HepG2 (cell line): ENCODE data around the gene FBXW4. TPM values are rescaled to one million over a fixed set of nuclear protein-coding genes. Genes with fewer than 3 reads are reported as not detected.

Experiments
- CEBPG ChIP-seq: IDR thresholded peaks from 2 replicates; pipeline ENCODE4 v1.6.1; 2016
- IRF1 ChIP-seq: sonication (generic); formaldehyde crosslinking; IDR thresholded peaks from 2 replicates; pipeline ENCODE4 v1.4.0; 2020; ENCODE audit warnings: low read depth, mild to moderate bottlenecking, missing genetic modification reagents
- MAX ChIP-seq: IDR thresholded peaks from 2 replicates; pipeline ENCODE4 v1.6.1; 2012; ENCODE audit warnings: inconsistent platforms
- MTF1 ChIP-seq: sonication (generic); formaldehyde crosslinking; IDR thresholded peaks from 2 replicates; pipeline ENCODE4 v1.5.0; 2020; ENCODE audit warnings: missing genetic modification reagents
- MYC ChIP-seq: sonication (generic); formaldehyde crosslinking; IDR thresholded peaks from 2 replicates; pipeline ENCODE4 v1.9.0; 2021; ENCODE audit warnings: missing genetic modification reagents, borderline replicate concordance
- REL ChIP-seq: sonication (generic); formaldehyde crosslinking; conservative IDR thresholded peaks from 2 replicates; pipeline ENCODE4 v1.8.0; 2022; ENCODE audit warnings: mild to moderate bottlenecking, missing genetic modification reagents, moderate library complexity
- SALL1 ChIP-seq: sonication (generic); formaldehyde crosslinking; IDR thresholded peaks from 2 replicates; pipeline ENCODE4 v1.8.0; 2022; ENCODE audit warnings: mild to moderate bottlenecking, missing genetic modification reagents
- SETDB1 ChIP-seq: sonication (generic); formaldehyde crosslinking; IDR thresholded peaks from 2 replicates; pipeline ENCODE4 v1.5.1; 2020; ENCODE audit warnings: missing genetic modification reagents, mild to moderate bottlenecking, borderline replicate concordance
- SMYD3 ChIP-seq: sonication (generic); formaldehyde crosslinking; IDR thresholded peaks from 2 replicates; pipeline ENCODE4 v1.8.1; 2023; ENCODE audit warnings: mild to moderate bottlenecking, missing genetic modification reagents
- SP4 ChIP-seq: sonication (generic); formaldehyde crosslinking; IDR thresholded peaks from 2 replicates; pipeline ENCODE4 v1.8.1; 2023; ENCODE audit warnings: mild to moderate bottlenecking, missing genetic modification reagents
- TFDP2 ChIP-seq: sonication (generic); formaldehyde crosslinking; IDR thresholded peaks from 2 replicates; pipeline ENCODE4 v1.4.0; 2020; ENCODE audit warnings: missing genetic modification reagents
- THRA ChIP-seq: sonication (generic); formaldehyde crosslinking; IDR thresholded peaks from 2 replicates; pipeline ENCODE4 v1.4.0; 2020; ENCODE audit warnings: missing genetic modification reagents, borderline replicate concordance
- YEATS2 ChIP-seq: sonication (generic); formaldehyde crosslinking; IDR thresholded peaks from 2 replicates; pipeline ENCODE4 v1.4.0; 2020; ENCODE audit warnings: missing genetic modification reagents, borderline replicate concordance
- ZBTB46 ChIP-seq: sonication (generic); formaldehyde crosslinking; IDR thresholded peaks from 2 replicates; pipeline ENCODE4 v1.4.0; 2020; ENCODE audit warnings: mild to moderate bottlenecking, missing genetic modification reagents, borderline replicate concordance
- ZC3H4 ChIP-seq: sonication (generic); formaldehyde crosslinking; IDR thresholded peaks from 2 replicates; pipeline ENCODE4 v1.4.0; 2020; ENCODE audit warnings: missing genetic modification reagents, borderline replicate concordance
- ZFP82 ChIP-seq: sonication (generic); formaldehyde crosslinking; IDR thresholded peaks from 2 replicates; pipeline ENCODE4 v1.5.1; 2020; ENCODE audit warnings: mild to moderate bottlenecking, missing genetic modification reagents, borderline replicate concordance
- ZKSCAN1 ChIP-seq: fragments of 150-350 bp; IDR thresholded peaks from 2 replicates; pipeline ENCODE4 v1.6.1; 2014; ENCODE audit warnings: low read length
- ZNF350 ChIP-seq: sonication (generic); formaldehyde crosslinking; IDR thresholded peaks from 2 replicates; pipeline ENCODE4 v1.4.0; 2020; ENCODE audit warnings: mild to moderate bottlenecking, low read depth, missing genetic modification reagents, borderline replicate concordance
- ZNF501 ChIP-seq: sonication (generic); formaldehyde crosslinking; IDR thresholded peaks from 2 replicates; pipeline ENCODE4 v1.5.1; 2020; ENCODE audit warnings: mild to moderate bottlenecking, moderate library complexity, missing genetic modification reagents
- ZNF546 ChIP-seq: sonication (generic); formaldehyde crosslinking; conservative IDR thresholded peaks from 2 replicates; pipeline ENCODE4 v1.8.1; 2023; ENCODE audit warnings: mild to moderate bottlenecking, missing genetic modification reagents
- ZNF556 ChIP-seq: sonication (generic); formaldehyde crosslinking; IDR thresholded peaks from 2 replicates; pipeline ENCODE4 v1.4.0; 2020; ENCODE audit warnings: mild to moderate bottlenecking, missing genetic modification reagents, borderline replicate concordance
- ZNF703 ChIP-seq: sonication (generic); formaldehyde crosslinking; IDR thresholded peaks from 2 replicates; pipeline ENCODE4 v1.5.1; 2020; ENCODE audit warnings: missing genetic modification reagents, mild to moderate bottlenecking, moderate library complexity, borderline replicate concordance
- ZNF749 ChIP-seq: sonication (generic); formaldehyde crosslinking; IDR thresholded peaks from 2 replicates; pipeline ENCODE4 v1.8.0; 2022; ENCODE audit warnings: mild to moderate bottlenecking, missing genetic modification reagents, moderate library complexity, borderline replicate concordance
- ZNF891 ChIP-seq: sonication (generic); formaldehyde crosslinking; IDR thresholded peaks from 2 replicates; pipeline ENCODE4 v1.5.0; 2020; ENCODE audit warnings: mild to moderate bottlenecking, missing genetic modification reagents
- ZSCAN21 ChIP-seq: sonication (generic); formaldehyde crosslinking; IDR thresholded peaks from 2 replicates; pipeline ENCODE4 v1.8.0; 2022; ENCODE audit warnings: mild to moderate bottlenecking, missing genetic modification reagents, moderate library complexity, borderline replicate concordance
- polyA plus RNA-seq, 8 experiments: library from polyadenylated mRNA; depleted of rRNA in 3 of 8; stranded (reverse) in 7 of 8; unstranded in 1 of 8; fragments of >200 nt; fragmentation: Illumina TruSeq in 4 of 8; extraction: Trizol in 4 of 8; gene quantifications; 2 replicates each; pipeline versions ENCODE4 v1.2.1 to v1.2.3, GENCODE V29; 2011 to 2016; ENCODE audit warnings: low read depth in 4 of 8, missing spikeins in 1 of 8, mixed read lengths in 1 of 8; ENCODE audit not compliant: insufficient read depth in 1 of 8
- total RNA-seq, 5 experiments: library from RNA; depleted of rRNA; stranded (reverse); fragments of >200 nt; fragmentation: Illumina TruSeq; extraction: Trizol; gene quantifications; 2 replicates each; pipeline ENCODE4 v1.2.3, GENCODE V29; 2016; ENCODE audit warnings: low read depth in 1 of 5

The FBXW4 gene
- total and polyA plus RNA-seq, 2 of the 13 experiments (the other 11 are each of a cell fraction or from before 2014, with no cell fraction given), result 23.5 to 33.7 TPM

- TF ChIP-seq ZNF501, result no peak
- TF ChIP-seq ZNF749 (CRISPR knock-in tag), result no peak
- TF ChIP-seq ZKSCAN1, result no peak
- TF ChIP-seq ZNF703 (CRISPR knock-in tag), result no peak
- TF ChIP-seq SP4 (CRISPR knock-in tag), result peak; percentile 42; the same call in 1 of the 2 replicates
- TF ChIP-seq MYC (CRISPR knock-in tag), result peak; percentile 72
- no peak for TF ChIP-seq THRA (CRISPR knock-in tag)
- TF ChIP-seq ZNF556 (CRISPR knock-in tag), result no peak
- TF ChIP-seq ZNF891 (CRISPR knock-in tag), result no peak
- TF ChIP-seq MTF1 (CRISPR knock-in tag), result no peak
- TF ChIP-seq IRF1, result no peak
- TF ChIP-seq ZFP82 (CRISPR knock-in tag), result no peak
- TF ChIP-seq SMYD3 (CRISPR knock-in tag), result no peak
- no peak for TF ChIP-seq YEATS2 (CRISPR knock-in tag)
- TF ChIP-seq ZNF350 (CRISPR knock-in tag), result 0 out of 2 replicates have a peak, but pooled peaks have one; percentile 16
- no peak for TF ChIP-seq CEBPG (CRISPR knock-in tag)
- TF ChIP-seq SETDB1 (CRISPR knock-in tag), result no peak
- TF ChIP-seq TFDP2, result no peak
- 0 out of 2 replicates have a peak, but pooled peaks have one; percentile 24 for TF ChIP-seq REL (CRISPR knock-in tag)
- no peak for TF ChIP-seq ZC3H4 (CRISPR knock-in tag)
- peak; percentile 31; the same call in 1 of the 2 replicates for TF ChIP-seq ZSCAN21
- no peak for TF ChIP-seq ZBTB46 (CRISPR knock-in tag)
- TF ChIP-seq MAX, result peak; percentile 75
- no peak for TF ChIP-seq ZNF546 (CRISPR knock-in tag)
- no peak for TF ChIP-seq SALL1 (CRISPR knock-in tag)
These were observed 128.4 kb downstream of the FBXW4 start (continued) for GRCh38 chr10:101566333-101567164.
